ES-I3 (cell line): ENCODE data around the gene PSMC6.
"Not testable (repeated sequence)": the region's sequence is repeated elsewhere in the genome, so short reads cannot be mapped to it uniquely, and the experiment has no call there.

Source experiments
- H3K36me3 ChIP-seq: 2 replicates; pipeline ENCODE4 v1.6.1; 2013; ENCODE audit warnings: mild to moderate bottlenecking, low read length, control low read depth, moderate library complexity; ENCODE audit not compliant: insufficient read depth
- H3K4me1 ChIP-seq: 2 replicates; pipeline ENCODE4 v1.6.1; 2013; ENCODE audit warnings: mild to moderate bottlenecking, control low read depth, low read length; ENCODE audit not compliant: insufficient read depth
- H3K9ac ChIP-seq: 2 replicates; pipeline ENCODE4 v1.6.1; 2013; ENCODE audit warnings: low read depth, mild to moderate bottlenecking, low read length, moderate library complexity
- H3K9me3 ChIP-seq: 2 replicates; pipeline ENCODE4 v1.6.1; 2013; ENCODE audit warnings: mild to moderate bottlenecking, low read length, moderate library complexity; ENCODE audit not compliant: control insufficient read depth, insufficient read depth

Gene PSMC6

GRCh38 chr14:52730709-52731111 lies 23.7 kb downstream of the PSMC6 start:
- Histone ChIP-seq H3K4me1 (0 out of 2 replicates have a peak, but pooled peaks cover 4% of the 10 kb centered on the region), H3K36me3 (no peaks in the 10 kb centered on the region), H3K9ac (peak overlapping the region; percentile 79), H3K9me3 (no peaks in the 10 kb centered on the region)

- H3K36me3 ChIP-seq: no peaks in the 10 kb centered on the region
- H3K9ac ChIP-seq: peak overlapping the region; percentile 23; the same call in 1 of the 2 replicates
- no peaks in the 10 kb centered on the region for H3K9me3 ChIP-seq
- H3K4me1 ChIP-seq: 0 out of 2 replicates have a peak, but pooled peaks cover 4% of the 10 kb centered on the region
Observed at GRCh38 chr14:52733824-52734223, 26.8 kb downstream of the PSMC6 start.

DNA sequence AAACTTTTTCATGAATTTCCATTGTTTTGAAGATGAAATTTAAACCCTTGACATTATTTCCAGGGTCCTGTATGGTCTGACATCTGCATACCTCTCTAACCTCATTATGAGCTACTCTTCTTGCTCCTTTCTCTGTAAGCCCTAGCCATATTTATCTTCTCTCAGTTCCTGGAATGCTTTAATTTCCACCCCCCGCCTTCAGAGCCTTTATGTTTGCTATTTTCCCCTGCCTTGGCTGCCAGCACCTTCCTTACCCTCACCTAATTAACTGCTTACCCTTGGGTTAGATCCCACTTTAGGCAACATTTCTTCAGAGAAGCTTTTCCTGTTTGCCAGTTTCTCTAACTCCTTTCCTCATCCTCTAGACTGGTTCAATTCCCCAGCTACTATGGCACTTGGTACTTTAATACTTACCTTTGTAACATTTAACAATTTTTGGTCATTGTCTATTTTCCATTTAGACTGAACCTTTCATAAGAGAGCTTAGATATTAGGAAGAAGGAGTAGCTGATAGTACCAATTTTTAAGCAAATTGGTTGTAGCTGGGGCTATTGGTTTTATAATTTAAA lies 29.0 kb downstream of the PSMC6 start:
- no peaks in the 10 kb centered on the region for H3K9me3 ChIP-seq
- peaks cover 7% of the 10 kb centered on the region; the same call in 1 of the 2 replicates for H3K4me1 ChIP-seq
- no peaks in the 10 kb centered on the region for H3K36me3 ChIP-seq

GRCh38 chr14:52738409-52738808 lies 31.4 kb downstream of the PSMC6 start:
- no peaks in the 10 kb centered on the region for H3K9me3 ChIP-seq
- H3K4me1 ChIP-seq: peaks cover 4% of the 10 kb centered on the region; the same call in 1 of the 2 replicates

More for the DNA sequence above, 29.0 kb downstream of the PSMC6 start:
- H3K9ac ChIP-seq: no peak overlapping the region

DNA sequence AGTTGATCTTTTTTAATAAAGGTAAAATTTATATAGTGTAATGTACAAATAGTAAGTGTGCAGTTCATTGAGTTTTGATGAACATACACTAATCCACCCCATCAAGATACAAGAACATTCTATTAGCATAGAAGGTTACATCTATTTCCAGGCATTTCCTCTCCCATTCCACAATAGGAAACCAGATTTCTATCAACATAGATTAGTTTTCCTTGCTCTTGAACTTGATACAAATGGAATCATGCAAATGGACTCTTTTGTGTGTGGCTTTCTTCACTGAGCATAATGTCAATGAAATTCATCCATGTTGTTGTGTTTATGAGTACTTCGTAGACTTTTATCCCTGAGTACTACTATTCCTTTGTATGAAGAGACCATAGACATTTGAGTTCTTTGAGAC lies 33.8 kb downstream of the PSMC6 start:
- Histone ChIP-seq H3K4me1 (peaks cover 3% of the 10 kb centered on the region; the same call in 1 of the 2 replicates), H3K9me3 (no peaks in the 10 kb centered on the region), H3K36me3 (no peaks in the 10 kb centered on the region), H3K9ac (no peak overlapping the region)

More at GRCh38 chr14:52738409-52738808, 31.4 kb downstream of the PSMC6 start:
- Histone ChIP-seq H3K36me3 (no peaks in the 10 kb centered on the region), H3K9ac (no peak overlapping the region)

- H3K9me3 ChIP-seq: no peaks in the 10 kb centered on the region
- H3K9ac ChIP-seq: no peak overlapping the region
- no peaks in the 10 kb centered on the region for H3K36me3 ChIP-seq
- H3K4me1 ChIP-seq: peaks cover 3% of the 10 kb centered on the region; the same call in 1 of the 2 replicates
Observed at GRCh38 chr14:52741865-52742264, 34.9 kb downstream of the PSMC6 start.

DNA sequence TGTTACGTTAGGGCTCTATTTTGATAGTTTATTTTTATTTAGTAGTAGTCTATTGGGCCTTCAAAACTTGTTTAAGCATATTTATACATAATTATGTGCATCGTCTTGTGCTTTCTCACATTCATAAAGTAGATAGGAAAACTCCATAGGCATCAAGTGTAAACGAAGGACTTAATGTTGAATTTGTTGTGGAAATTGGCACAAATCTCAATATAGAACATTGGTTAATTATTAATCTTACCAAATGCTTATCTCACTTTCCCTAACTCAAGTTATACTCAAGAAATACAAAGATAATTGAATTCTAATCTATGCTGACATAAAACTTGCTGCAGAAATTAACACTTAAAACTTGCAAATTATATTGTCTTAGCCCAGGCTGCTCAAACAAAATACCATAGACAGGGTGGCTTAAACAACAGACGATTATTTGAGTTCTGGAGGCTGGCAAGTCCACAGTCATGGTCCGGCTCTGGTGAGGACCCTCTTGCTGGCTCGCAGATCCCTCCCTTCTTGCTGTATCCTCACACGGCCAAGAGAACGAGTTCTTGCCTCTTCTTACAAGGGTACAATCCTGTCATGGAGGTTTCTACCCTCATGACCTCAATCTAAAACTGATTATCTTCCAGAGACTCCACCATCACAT lies 41.8 kb downstream of the PSMC6 start:
- no peaks in the 10 kb centered on the region for H3K36me3 ChIP-seq

GRCh38 chr14:52755607-52756316 lies 48.8 kb downstream of the PSMC6 start:
- no peaks in the 10 kb centered on the region for H3K36me3 ChIP-seq
- no peaks in the 10 kb centered on the region for H3K9me3 ChIP-seq
- no peak overlapping the region for H3K9ac ChIP-seq
- no peaks in the 10 kb centered on the region for H3K4me1 ChIP-seq

More for the DNA sequence above, 41.8 kb downstream of the PSMC6 start:
- H3K9me3 ChIP-seq: no peaks in the 10 kb centered on the region
- no peaks in the 10 kb centered on the region for H3K4me1 ChIP-seq
- no peak overlapping the region for H3K9ac ChIP-seq

GRCh38 chr14:52759145-52759544 lies 52.1 kb downstream of the PSMC6 start:
- Histone ChIP-seq H3K4me1 (no peaks in the 10 kb centered on the region), H3K36me3 (no peaks in the 10 kb centered on the region), H3K9ac (no peak overlapping the region), H3K9me3 (no peaks in the 10 kb centered on the region)

DNA sequence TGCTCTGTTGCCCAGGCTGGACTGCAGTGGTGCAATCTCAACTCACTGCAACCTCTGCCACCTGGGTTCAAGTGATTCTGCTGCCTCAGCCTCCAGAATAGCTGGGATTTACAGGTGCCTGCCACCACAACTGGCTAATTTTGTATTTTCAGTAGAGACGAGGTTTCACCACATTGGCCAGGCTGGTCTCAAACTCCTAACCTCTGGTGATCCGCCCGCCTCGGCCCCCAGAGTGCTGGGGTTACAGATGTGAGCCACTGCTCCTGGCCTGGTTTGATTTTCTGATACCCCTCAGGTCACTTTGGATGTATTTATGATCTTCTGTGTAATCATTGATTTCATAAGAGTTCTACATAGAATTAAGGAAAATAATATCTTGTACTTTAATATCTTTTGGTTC lies 55.9 kb downstream of the PSMC6 start:
- not testable (repeated sequence) for H3K9ac ChIP-seq, H3K9me3 ChIP-seq, H3K36me3 ChIP-seq, H3K4me1 ChIP-seq

- Histone ChIP-seq H3K4me1 (no peaks in the 10 kb centered on the region), H3K9ac (no peak overlapping the region), H3K36me3 (no peaks in the 10 kb centered on the region; the same call in 1 of the 2 replicates), H3K9me3 (no peaks in the 10 kb centered on the region)
Observed at GRCh38 chr14:52767058-52767833, 60.2 kb downstream of the PSMC6 start.

DNA sequence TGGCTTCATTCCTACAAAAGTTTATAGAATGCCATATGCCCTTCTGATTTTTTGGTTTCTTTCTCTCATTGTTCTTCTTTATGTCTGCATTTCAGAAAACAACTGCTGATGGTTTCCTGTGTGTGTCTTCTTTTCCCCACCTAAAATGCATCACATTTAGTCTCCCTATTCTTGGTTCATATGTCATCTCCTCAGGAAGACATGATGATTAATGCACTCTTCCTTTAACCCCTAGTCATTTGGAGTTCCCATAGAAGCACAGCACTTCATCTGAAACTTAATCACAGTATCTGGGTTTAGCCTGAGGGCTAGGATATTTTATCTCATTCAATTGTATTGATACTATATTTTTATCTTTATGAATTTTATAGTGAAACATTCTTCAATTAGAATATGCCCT lies 62.9 kb downstream of the PSMC6 start:
- no peaks in the 10 kb centered on the region for H3K9me3 ChIP-seq
- H3K4me1 ChIP-seq: no peaks in the 10 kb centered on the region
- H3K9ac ChIP-seq: no peak overlapping the region
- no peaks in the 10 kb centered on the region; the same call in 1 of the 2 replicates for H3K36me3 ChIP-seq

GRCh38 chr14:52776816-52777215 lies 69.8 kb downstream of the PSMC6 start:
- H3K9ac ChIP-seq: no peak overlapping the region
- H3K4me1 ChIP-seq: no peaks in the 10 kb centered on the region
- H3K9me3 ChIP-seq: no peaks in the 10 kb centered on the region
- no peaks in the 10 kb centered on the region; the same call in none of the 2 replicates for H3K36me3 ChIP-seq
